Measurements from ENCODE around the gene GUK1. TPM values are rescaled to one million over a fixed set of nuclear protein-coding genes. Genes with fewer than 3 reads are reported as not detected.

The GUK1 gene
- total and polyA plus RNA-seq, 2 of the 8 experiments (the other 6 are each of a cell fraction or from before 2014, with no cell fraction given), result 68.5 to 183 TPM

GRCh38 chr1:228142701-228143136, 2.6 kb downstream of the GUK1 start:
- H2BK5ac ChIP-seq (ENCODE audit: low read depth, low read length), result no peak overlapping the region
- no peak for DNase-seq (ENCODE audit: low read depth in 1 of 2, low spot score in 2 of 2)
- POLR2A ChIA-PET (ENCODE audit: partially characterized antibody), result interaction anchor here (0.7 to 1.2 kb wide), 5 partner anchors 20 to 68 kb away, joined by 3 to 4 read pairs (median 4); partner anchors contain the start of gene IBA57
- H2BK120ac ChIP-seq (replicated peaks; ENCODE audit: low read depth, low read length), result no peak overlapping the region
- WGBS, 2 experiments (ENCODE audit: extremely low coverage in 1 of 2, insufficient coverage in 1 of 2, insufficient read length in 1 of 2, insufficient replicate concordance in 2 of 2, low coverage in 1 of 2, low lambda C conversion rate in 2 of 2, missing lambda C conversion rate in 1 of 2), result 86% methylated on average over 11 of the region's 11 CpGs; no CpG with 5 or more reads in 1 of the 2 experiments
- H2BK15ac ChIP-seq (ENCODE audit: low read length), result no peak overlapping the region
- H2AK5ac ChIP-seq (ENCODE audit: low read depth, low read length), result no peak overlapping the region
- H4K91ac ChIP-seq (replicated peaks; ENCODE audit: insufficient read length, low read length), result no peak overlapping the region
- H3K9ac ChIP-seq (replicated peaks in 1 of 4; ENCODE audit: extremely low read depth in 1 of 4, low read depth in 3 of 4, low read length in 3 of 4), result no peak overlapping the region
- no peaks in the 10 kb centered on the region for H3K36me3 ChIP-seq (ENCODE audit: control insufficient read depth in 2 of 4, insufficient read depth in 4 of 4, low read length in 3 of 4)
- no peaks in the 10 kb centered on the region for H3K9me3 ChIP-seq (ENCODE audit: insufficient read depth in 2 of 2, low read depth in 1 of 2, low read length in 1 of 2)
- peaks cover 0 to 10% (median 6%) of the 10 kb centered on the region in 4 experiments; a peak in 5 of 7 replicates for H3K4me1 ChIP-seq (replicated peaks in 1 of 4; ENCODE audit: control insufficient read depth in 3 of 4, insufficient read depth in 4 of 4, low read length in 3 of 4)
- 0 out of 7 replicates have a peak, but pooled peaks cover 0 to 3% (median 0%) of the 10 kb centered on the region in 4 experiments for H3K27me3 ChIP-seq (replicated peaks in 1 of 4; ENCODE audit: control insufficient read depth in 3 of 4, extremely low read depth in 1 of 4, insufficient read depth in 3 of 4, low read length in 3 of 4)
- FAIRE-seq, result no peak
- peaks cover 5% of the 10 kb centered on the region; the same call in 1 of the 2 replicates for H3K23me2 ChIP-seq (ENCODE audit: low read depth, low read length)
- H3K23ac ChIP-seq (ENCODE audit: insufficient read length), result no peak overlapping the region
- no peak overlapping the region for H2AFZ ChIP-seq (ENCODE audit: low read length)
- peaks cover 0 to 43% of the 10 kb centered on the region in 2 experiments; a peak in 3 of 4 replicates for H3K79me2 ChIP-seq (ENCODE audit: control insufficient read depth in 1 of 2, insufficient read depth in 2 of 2, low read length in 2 of 2)
- H3K4ac ChIP-seq (replicated peaks; ENCODE audit: insufficient read length, low read depth, low read length), result no peak overlapping the region
- CTCF ChIA-PET (ENCODE audit: partially characterized antibody), result interaction anchor here (0.7 to 1.8 kb wide), 8 partner anchors 11 to 138 kb away, joined by 3 to 12 read pairs (median 4); partner anchors contain the start of gene IBA57
- no peak overlapping the region for H3K14ac ChIP-seq (ENCODE audit: insufficient read length)
- no peak overlapping the region for H4K8ac ChIP-seq (ENCODE audit: extremely low read depth, insufficient read depth, low read length)
- H3K56ac ChIP-seq (replicated peaks; ENCODE audit: insufficient read length, low read depth, low read length), result no peak overlapping the region
- H3K27ac ChIP-seq (ENCODE audit: low read depth, low read length), result no peak overlapping the region
- no peak overlapping the region for H2BK20ac ChIP-seq (ENCODE audit: low read length)
- H4K20me1 ChIP-seq (replicated peaks in 1 of 2; ENCODE audit: control insufficient read depth in 1 of 2, insufficient read depth in 2 of 2, low read length in 2 of 2), result peaks cover 8 to 28% of the 10 kb centered on the region in 2 experiments
- no peak overlapping the region for H4K5ac ChIP-seq (ENCODE audit: insufficient read length, low read depth, low read length)
- no peak overlapping the region for H3K4me3 ChIP-seq (ENCODE audit: extremely low read depth in 1 of 4, insufficient read depth in 2 of 4, low read depth in 3 of 4, low read length in 4 of 4)
- no peak overlapping the region for H3K4me2 ChIP-seq (ENCODE audit: insufficient read depth in 1 of 2, low read depth in 2 of 2, low read length in 2 of 2)
- H2BK12ac ChIP-seq (ENCODE audit: low read depth, low read length), result no peak overlapping the region
- TF ChIP-seq SRF (IDR thresholded peaks at IDR 0.05; ENCODE audit: low read depth, low read length), result no peak
- no peak for TF ChIP-seq EGR1 (IDR thresholded peaks at IDR 0.05; ENCODE audit: borderline replicate concordance, low read depth, low read length)
- TF ChIP-seq HDAC2 (IDR thresholded peaks at IDR 0.05; ENCODE audit: borderline replicate concordance in 1 of 2, low read depth in 2 of 2, low read length in 2 of 2), result no peak
- no peak for TF ChIP-seq SAP30 (IDR thresholded peaks at IDR 0.05; ENCODE audit: insufficient read depth, insufficient replicate concordance, low read length)
- TF ChIP-seq JUND (IDR thresholded peaks at IDR 0.05; ENCODE audit: low read length), result no peak
- TF ChIP-seq RXRA (IDR thresholded peaks at IDR 0.05; ENCODE audit: insufficient read depth, low read depth, low read length), result no peak
- TF ChIP-seq TAF1 (IDR thresholded peaks at IDR 0.05; ENCODE audit: low read depth, low read length), result no peak
- no peak overlapping the region for H3K18ac ChIP-seq (ENCODE audit: extremely low read depth, low read length)
- H3K79me1 ChIP-seq (ENCODE audit: low read depth, low read length), result peaks cover 23% of the 10 kb centered on the region
